ENCODE measurements around the gene GSDME.

DNA sequence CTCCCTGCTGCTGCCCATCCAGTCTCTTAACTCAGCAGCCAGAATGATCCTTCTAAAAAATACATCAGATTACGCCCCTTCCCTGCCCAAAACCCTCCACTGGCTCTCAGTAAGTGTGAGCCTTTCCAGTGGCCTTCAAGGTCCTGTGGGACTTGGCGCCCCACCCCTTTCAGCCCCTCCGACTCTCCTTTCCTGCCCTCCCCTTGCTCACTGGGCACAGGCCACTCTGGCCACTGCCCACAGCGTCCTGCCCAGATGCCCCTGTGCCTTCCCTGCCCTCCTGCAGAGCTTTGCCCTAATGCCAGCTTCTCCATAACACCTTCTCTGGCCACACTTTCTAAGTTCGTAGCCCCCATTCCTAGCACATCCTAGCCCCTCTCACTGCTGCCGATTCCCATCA is 13.8 kb downstream of the GSDME start:
- TF ChIP-seq, protein P1, sequence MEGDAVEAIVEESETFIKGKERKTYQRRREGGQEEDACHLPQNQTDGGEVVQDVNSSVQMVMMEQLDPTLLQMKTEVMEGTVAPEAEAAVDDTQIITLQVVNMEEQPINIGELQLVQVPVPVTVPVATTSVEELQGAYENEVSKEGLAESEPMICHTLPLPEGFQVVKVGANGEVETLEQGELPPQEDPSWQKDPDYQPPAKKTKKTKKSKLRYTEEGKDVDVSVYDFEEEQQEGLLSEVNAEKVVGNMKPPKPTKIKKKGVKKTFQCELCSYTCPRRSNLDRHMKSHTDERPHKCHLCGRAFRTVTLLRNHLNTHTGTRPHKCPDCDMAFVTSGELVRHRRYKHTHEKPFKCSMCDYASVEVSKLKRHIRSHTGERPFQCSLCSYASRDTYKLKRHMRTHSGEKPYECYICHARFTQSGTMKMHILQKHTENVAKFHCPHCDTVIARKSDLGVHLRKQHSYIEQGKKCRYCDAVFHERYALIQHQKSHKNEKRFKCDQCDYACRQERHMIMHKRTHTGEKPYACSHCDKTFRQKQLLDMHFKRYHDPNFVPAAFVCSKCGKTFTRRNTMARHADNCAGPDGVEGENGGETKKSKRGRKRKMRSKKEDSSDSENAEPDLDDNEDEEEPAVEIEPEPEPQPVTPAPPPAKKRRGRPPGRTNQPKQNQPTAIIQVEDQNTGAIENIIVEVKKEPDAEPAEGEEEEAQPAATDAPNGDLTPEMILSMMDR (IDR thresholded peaks at IDR 0.05; ENCODE audit: low read depth, low read length, poor library complexity, severe bottlenecking), result no peak
- no peak for TF ChIP-seq EZH2phosphoT487 (IDR thresholded peaks at IDR 0.05; ENCODE audit: borderline replicate concordance, low read length)

Measured in DOHH2 (cell line).